GM12892 (cell line): ENCODE results near the gene PTPRS.

ENCODE experiments used
- POLR2A ChIP-seq: IDR thresholded peaks from 2 replicates; pipeline ENCODE4 v1.6.1; 2011; ENCODE audit warnings: low read depth, low read length, control low read depth
- POLR2AphosphoS5 ChIP-seq: IDR thresholded peaks from 2 replicates; pipeline ENCODE4 v1.6.1; 2011; ENCODE audit warnings: low read depth, low read length, control low read depth
- TAF1 ChIP-seq: IDR thresholded peaks from 2 replicates; pipeline ENCODE4 v1.6.1; 2011; ENCODE audit warnings: low read depth, mild to moderate bottlenecking, control low read depth, low read length, borderline replicate concordance

- TF ChIP-seq POLR2AphosphoS5 (no peak), POLR2A (no peak), TAF1 (no peak)
Measured at GRCh38 chr19:5332501-5332900, 8.1 kb downstream of the PTPRS start.
